Left lung (tissue), 10 donors: ENCODE measurements around the gene SPATA3. TPM values are rescaled to one million over a fixed set of nuclear protein-coding genes. Genes with fewer than 3 reads are reported as not detected.

Experiments
- ATAC-seq: fragments of 200-7000 bp; cut with Tn5 transposase; one replicate; pipeline ENCODE4 v1.9.1; 2020; ENCODE audit warnings: moderate library complexity
- DNase-seq, 4 donors: peaks; one replicate each; pipeline ENCODE4 v3.0.0-alpha.2; 2013 to 2020
- H3K27ac ChIP-seq, 2 donors: fragments of 200-600 bp; sonication (generic) in 1 of 2; one replicate each; pipeline versions ENCODE4 v1.5.0 to v1.8.0; 2020 to 2021
- H3K27me3 ChIP-seq, 2 donors: fragments of 200-600 bp; sonication (generic) in 1 of 2; one replicate each; pipeline versions ENCODE4 v1.5.0 to v1.8.0; 2020 to 2021
- H3K36me3 ChIP-seq, 2 donors: fragments of 200-600 bp; sonication (generic) in 1 of 2; one replicate each; pipeline versions ENCODE4 v1.5.0 to v1.8.0; 2020 to 2021
- H3K4me1 ChIP-seq, 2 donors: fragments of 200-600 bp; one replicate each; pipeline ENCODE4 v1.8.0; 2021
- H3K4me3 ChIP-seq, 2 donors: fragments of 200-600 bp; sonication (generic) in 1 of 2; one replicate each; pipeline versions ENCODE4 v1.5.0 to v1.8.0; 2020 to 2021; ENCODE audit warnings: mild to moderate bottlenecking in 1 of 2
- H3K9me3 ChIP-seq, 2 donors: fragments of 200-600 bp; sonication (generic) in 1 of 2; one replicate each; pipeline versions ENCODE4 v1.5.0 to v1.8.0; 2020 to 2021
- intact Hi-C, 2 donors: fragments of 100-400 bp; cut with DNase I; formaldehyde crosslinking; loops; one replicate each; pipeline versions ENCODE4 v1.11.2 to v1.14.2; 2022
- polyA plus RNA-seq, 6 donors: library from polyadenylated mRNA; unstranded; fragments of 120-200 nt; gene quantifications; one replicate each; pipeline ENCODE4 v1.2.1, GENCODE V29; 2013; ENCODE audit not compliant: insufficient read length in 6 of 6
- total RNA-seq, 2 donors: library from RNA; stranded (reverse); fragmentation: NEBNext Ultra II Directional; extraction: Animal tissue kit (Norgen Biotek cat#: 25700); gene quantifications; one replicate each; pipeline ENCODE4 v1.2.1, GENCODE V29; 2021
- TF ChIP-seq, protein P1 (sequence below), 2 donors: fragments of 200-600 bp; sonication (generic) in 1 of 2; IDR thresholded peaks; one replicate each; pipeline versions ENCODE4 v1.5.0 to v1.8.0; 2021; ENCODE audit warnings: antibody characterized with exemption in 2 of 2
- donor health status: DM: no; HTN: yes; CAD: no.
- donor health status: DM: no; HTN: no; CAD: no.

SPATA3 gene
- total and polyA plus RNA-seq, 8 donors = 0.16 TPM; not detected in 7

DNA sequence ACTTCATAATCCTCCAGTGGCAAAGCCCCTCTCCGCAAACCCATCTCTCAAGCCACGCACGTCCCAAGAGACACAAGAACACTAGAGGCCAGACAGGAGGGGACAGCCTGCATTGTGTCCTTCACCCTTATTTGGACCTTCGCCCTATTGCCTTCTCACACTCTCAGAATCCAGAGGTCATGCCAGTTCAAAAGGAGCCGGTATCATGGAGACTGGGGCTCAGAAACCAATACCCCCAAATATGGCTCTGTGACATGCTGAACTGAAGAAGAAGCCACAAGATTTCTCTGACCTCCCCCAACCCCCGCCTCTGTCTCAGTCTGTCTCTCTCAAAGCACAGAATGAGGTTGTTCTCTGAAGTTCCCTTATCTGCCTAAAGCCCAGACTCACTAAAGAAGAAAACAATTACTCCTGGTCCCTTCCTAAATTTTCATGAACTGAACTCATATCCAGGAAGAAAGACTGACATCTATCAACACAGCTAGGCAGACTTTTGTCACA lies 19.2 kb upstream of the SPATA3 start:
- intact Hi-C loops = no loop called here
- TF ChIP-seq, protein P1, sequence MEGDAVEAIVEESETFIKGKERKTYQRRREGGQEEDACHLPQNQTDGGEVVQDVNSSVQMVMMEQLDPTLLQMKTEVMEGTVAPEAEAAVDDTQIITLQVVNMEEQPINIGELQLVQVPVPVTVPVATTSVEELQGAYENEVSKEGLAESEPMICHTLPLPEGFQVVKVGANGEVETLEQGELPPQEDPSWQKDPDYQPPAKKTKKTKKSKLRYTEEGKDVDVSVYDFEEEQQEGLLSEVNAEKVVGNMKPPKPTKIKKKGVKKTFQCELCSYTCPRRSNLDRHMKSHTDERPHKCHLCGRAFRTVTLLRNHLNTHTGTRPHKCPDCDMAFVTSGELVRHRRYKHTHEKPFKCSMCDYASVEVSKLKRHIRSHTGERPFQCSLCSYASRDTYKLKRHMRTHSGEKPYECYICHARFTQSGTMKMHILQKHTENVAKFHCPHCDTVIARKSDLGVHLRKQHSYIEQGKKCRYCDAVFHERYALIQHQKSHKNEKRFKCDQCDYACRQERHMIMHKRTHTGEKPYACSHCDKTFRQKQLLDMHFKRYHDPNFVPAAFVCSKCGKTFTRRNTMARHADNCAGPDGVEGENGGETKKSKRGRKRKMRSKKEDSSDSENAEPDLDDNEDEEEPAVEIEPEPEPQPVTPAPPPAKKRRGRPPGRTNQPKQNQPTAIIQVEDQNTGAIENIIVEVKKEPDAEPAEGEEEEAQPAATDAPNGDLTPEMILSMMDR (IDR thresholded peaks at IDR 0.05) = no peak
- no peaks in the 10 kb centered on the region for H3K4me1 ChIP-seq
- no peak for DNase-seq
- no peak overlapping the region for H3K4me3 ChIP-seq
- no peaks in the 10 kb centered on the region for H3K27me3 ChIP-seq
- ATAC-seq = no peak
- H3K9me3 ChIP-seq = no peaks in the 10 kb centered on the region
- no peak overlapping the region for H3K27ac ChIP-seq
- no peaks in the 10 kb centered on the region for H3K36me3 ChIP-seq

DNA sequence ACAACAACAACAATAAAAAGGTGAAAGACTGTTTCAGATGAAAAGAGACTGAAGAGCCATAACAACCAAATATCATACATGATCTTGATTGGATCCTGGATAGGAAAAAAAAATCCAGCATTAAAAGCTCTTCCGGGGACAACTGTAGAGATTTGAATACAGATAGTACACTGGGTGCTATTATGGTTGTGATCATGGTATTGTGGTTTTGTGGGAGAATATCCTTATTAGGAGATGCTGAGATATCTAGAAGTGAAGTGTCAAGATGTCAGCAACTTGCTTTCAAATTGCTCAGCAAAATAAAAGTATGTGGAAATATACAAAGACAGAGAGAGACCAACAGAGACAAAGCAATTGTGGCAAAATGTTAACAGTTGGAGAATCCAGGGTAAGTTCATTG lies 15.5 kb upstream of the SPATA3 start:
- Histone ChIP-seq H3K36me3 (no peaks in the 10 kb centered on the region), H3K4me1 (no peaks in the 10 kb centered on the region), H3K9me3 (no peaks in the 10 kb centered on the region), H3K4me3 (no peak overlapping the region), H3K27me3 (no peaks in the 10 kb centered on the region), H3K27ac (no peak overlapping the region)
- TF ChIP-seq, protein P1 (IDR thresholded peaks at IDR 0.05) = no peak
- DNase-seq (no peak), ATAC-seq (no peak)
- intact Hi-C loops = no loop called here

DNA sequence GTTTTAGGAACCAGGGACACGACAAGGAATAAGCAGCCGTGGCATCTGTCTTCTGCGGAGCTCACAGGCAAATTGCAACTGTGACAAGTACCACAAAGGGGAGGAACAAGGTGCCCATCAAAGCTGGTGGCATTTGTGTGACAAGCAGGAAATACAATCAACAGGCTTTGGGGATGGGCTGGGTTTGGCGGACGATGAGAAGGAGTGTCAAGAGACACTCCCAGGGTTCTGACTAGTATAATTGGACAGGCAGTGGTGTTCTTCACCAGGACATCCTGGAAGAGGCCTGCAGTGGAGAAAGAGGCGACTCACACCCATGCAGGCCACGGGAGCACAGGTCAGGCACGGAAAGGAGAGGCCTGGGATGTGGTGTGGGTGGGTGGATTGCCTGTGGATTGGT lies 14.2 kb upstream of the SPATA3 start:
- ATAC-seq = no peak
- TF ChIP-seq, protein P1 (IDR thresholded peaks at IDR 0.05) = no peak
- H3K36me3 ChIP-seq = no peaks in the 10 kb centered on the region
- H3K27ac ChIP-seq = no peak overlapping the region
- no peaks in the 10 kb centered on the region for H3K9me3 ChIP-seq
- H3K4me3 ChIP-seq = no peak overlapping the region
- intact Hi-C loops = no loop called here
- DNase-seq = no peak
- H3K27me3 ChIP-seq = peaks cover 0 to 8% of the 10 kb centered on the region in 2 donors
- peaks cover 0 to under 1% of the 10 kb centered on the region in 2 donors for H3K4me1 ChIP-seq

DNA sequence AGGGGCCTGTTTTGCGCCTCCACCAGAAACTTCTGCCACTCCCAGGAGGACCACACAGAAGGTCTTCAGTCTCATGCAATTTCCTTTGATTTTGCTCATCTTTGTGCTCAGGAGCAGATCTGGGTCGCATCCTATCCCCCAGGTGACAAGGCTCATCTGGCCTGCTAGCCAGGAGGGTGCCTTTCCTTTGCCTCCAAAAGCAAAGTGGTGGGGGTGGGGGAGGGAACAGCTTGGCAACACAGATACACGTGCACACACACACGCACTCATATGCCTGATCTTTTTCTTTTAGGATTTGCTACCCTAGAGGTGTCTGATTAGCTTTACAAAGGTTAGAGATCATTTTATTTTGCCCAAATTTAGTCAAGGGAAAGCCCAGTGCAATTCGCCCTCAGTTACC lies 13.8 kb upstream of the SPATA3 start:
- no peaks in the 10 kb centered on the region for H3K9me3 ChIP-seq
- peaks cover 0 to 3% of the 10 kb centered on the region in 2 donors for H3K4me1 ChIP-seq
- H3K27me3 ChIP-seq = peaks cover 0 to 12% of the 10 kb centered on the region in 2 donors
- H3K36me3 ChIP-seq = no peaks in the 10 kb centered on the region
- intact Hi-C loops = no loop called here
- TF ChIP-seq, protein P1 (IDR thresholded peaks at IDR 0.05) = no peak
- DNase-seq = no peak
- ATAC-seq = no peak
- H3K27ac ChIP-seq = no peak overlapping the region
- H3K4me3 ChIP-seq = no peak overlapping the region

DNA sequence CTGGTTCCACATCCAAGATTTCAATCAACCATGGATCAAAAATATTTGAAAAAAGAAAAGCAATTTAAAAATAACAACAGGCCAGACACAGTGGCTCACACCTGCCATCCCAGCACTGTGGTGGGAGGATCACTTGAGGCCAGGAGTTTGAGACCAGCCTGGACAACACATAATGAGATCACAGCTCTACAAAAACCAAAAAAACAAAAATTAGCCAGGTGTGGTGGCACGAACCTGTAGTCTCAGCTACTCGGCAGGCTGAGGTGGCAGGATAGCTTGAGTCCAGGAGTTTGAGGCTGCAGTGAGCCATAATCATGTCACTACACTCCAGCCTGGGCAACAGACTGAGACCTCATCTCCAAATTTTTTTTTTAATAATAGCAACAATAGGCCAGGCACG lies 13.4 kb upstream of the SPATA3 start:
- Histone ChIP-seq H3K9me3 (no peaks in the 10 kb centered on the region), H3K27ac (no peak overlapping the region), H3K27me3 (peaks cover 0 to 12% of the 10 kb centered on the region in 2 donors), H3K4me3 (no peak overlapping the region), H3K4me1 (peaks cover 0 to 3% of the 10 kb centered on the region in 2 donors), H3K36me3 (no peaks in the 10 kb centered on the region)
- ATAC-seq (no peak), DNase-seq (no peak)
- intact Hi-C loops = no loop called here
- TF ChIP-seq, protein P1 (IDR thresholded peaks at IDR 0.05) = no peak
